GM19099 (cell line): ENCODE measurements around the gene FHIT.

Experiments used
- POLR2A ChIP-seq: IDR thresholded peaks from 3 replicates; pipeline ENCODE4 v1.6.1; 2011; ENCODE audit warnings: low read depth; ENCODE audit not compliant: insufficient read length; ENCODE audit errors: extremely low read depth

Gene FHIT

DNA sequence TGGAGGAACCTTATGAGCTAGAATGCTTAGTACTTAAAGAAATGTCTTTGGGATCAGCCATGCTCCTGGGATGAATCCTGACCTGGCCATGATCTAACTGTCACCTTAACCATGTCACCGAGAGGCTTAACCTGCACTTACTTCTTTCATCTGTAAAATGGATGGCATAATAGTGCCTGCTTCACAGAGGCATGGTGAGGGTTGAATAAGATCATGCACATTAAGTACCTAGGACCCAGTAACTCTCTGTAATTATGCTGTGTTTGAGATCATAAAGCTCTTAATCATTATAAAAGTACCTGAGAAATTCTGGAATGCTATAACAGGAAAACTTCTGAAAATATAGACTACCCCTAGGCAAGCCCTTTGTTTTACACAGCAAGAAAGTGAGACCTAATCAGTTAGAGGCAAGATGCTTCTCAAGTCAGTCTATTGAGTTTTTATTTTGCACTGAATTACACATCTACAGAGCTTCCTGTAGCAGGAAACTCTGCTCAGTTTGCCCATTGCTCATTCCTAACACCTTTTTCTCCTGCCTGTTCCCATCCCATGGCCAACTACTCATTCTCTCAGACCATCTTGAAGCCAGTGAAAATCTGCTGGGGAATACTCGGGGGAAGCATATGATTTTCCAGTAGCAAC, 1185.9 kb downstream of the FHIT start:
- no peak for TF ChIP-seq POLR2A

DNA sequence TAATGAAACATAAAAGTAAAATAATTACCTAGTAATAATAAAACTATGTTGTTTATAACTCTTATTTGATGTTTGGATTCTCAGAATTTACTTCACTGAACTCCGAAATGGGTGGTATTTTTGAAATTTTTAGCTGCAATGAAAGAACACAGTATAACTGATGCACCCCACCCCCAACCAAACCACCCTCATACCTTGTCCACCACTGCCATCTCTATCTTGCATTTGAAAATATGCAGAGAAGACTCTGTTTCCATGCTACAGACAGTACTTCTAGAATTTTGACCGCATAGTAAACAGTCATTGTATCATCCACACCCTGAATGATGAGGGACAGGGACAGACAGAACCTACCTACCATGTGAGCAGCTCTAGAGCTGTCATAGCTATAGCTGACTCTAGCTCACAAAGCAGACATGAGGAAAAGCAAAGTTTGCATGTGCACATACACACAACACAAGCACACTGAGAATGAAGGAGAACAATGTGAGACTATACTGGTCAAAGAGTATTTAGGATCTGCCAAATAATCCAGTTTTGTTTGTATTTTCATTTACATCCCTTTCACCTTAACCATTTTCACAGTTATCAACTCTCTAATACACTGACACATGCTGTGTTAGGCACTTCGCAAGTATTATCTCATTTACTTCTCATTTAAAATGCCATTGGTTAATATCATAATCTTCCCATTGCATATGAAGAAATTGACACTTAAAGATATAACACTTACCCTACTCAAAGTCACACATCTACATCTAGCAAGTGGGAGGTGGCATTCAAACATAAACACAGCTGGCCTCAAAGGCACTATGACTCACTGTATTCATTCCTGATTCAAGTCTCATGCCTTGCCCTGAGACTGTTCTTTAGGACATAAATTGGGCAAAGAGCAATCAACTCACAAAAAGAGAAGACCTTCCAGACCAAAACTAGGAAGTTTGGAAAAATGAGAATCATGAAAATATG, 1186.8 kb downstream of the FHIT start:
- TF ChIP-seq POLR2A, result no peak

DNA sequence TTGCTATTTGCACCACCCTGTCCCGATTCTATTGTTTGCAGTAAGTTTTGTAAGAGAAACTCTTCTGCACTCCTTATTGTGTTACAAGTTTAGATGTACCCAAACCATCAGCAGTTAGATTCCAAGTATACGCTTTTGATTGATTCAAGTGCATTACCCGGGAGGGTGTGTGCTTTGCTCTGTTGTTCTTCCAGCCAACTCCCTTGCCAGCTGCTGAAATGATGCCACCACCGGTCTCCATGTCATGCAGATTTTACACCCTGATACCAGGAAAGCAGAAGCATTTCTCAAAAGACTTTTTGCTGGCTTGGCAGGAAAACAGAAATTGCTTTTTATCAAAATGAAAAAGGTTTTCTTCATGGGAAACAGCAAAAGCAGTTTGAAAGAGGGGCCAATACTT, 1194.8 kb downstream of the FHIT start:
- no peak for TF ChIP-seq POLR2A

DNA sequence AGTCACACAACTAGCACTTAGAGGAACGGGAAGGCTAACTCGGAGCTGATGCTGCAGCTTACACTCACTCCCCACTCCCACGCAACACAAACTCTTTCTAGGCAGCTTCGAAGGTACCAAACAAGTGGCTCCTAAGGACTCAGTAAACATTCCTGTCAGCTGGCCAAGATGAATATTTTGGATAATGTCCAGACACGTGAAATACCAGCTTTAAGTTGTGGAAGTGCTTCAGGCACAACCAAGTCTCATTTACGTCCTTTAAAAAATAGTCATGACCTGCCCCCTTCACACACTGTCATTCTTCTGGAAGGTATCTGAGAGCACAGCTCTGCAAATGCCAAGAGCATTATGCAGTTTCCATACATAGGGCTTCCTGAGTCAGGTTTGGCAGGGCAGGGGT, 1195.5 kb downstream of the FHIT start:
- no peak for TF ChIP-seq POLR2A

DNA sequence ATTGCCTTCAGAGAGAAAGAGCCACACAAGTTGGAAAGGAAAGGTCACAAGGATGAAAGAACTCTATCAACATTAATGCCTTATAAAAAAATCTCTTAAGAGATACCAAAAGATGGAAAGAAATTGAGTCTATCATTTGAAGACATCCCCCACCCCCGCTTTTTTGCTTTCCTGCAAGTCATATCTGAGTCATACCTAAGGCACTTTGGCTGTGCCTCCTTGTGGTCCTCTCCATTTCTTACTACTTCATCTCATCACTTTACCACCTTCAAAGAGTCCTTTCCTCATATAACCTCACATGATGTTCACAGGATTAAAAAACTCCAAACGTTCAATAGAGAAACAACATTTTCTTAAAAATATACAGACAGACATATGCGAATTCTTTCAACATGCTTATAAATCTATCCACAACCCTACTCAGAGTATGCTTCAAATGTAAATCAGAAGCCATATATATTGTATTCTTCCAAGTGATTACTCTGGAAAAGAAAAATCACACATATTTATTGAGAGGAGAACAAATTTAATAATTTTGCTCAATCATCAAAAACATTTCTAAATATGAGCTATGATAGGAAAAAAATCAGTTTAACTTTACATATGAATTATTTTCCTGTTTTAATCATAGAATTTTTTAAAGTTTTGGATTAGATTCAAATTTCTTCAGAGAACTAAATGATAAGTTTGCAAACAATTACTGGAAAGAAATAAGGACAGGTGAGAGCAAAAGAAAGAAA, 1197.6 kb downstream of the FHIT start:
- TF ChIP-seq POLR2A, result no peak

DNA sequence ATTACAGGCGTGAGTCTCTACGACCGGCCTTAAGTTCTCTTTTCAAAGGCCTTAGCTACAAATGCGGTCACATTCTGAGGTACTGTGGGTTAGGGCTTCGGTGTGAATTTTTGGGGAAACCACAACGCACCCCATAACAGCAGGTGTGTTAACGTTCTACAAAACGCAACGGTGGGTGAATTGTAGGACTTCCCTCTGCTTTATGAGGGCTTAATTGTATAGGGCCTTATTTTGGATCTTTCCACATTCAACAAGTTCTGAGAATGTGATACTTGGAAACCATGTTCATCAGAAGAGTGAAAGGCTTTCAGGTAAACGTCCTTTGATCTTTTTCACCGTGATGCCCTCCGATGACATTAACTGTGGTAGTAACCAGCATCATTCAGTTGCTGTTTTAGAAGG, 1202.8 kb downstream of the FHIT start:
- no peak for TF ChIP-seq POLR2A

DNA sequence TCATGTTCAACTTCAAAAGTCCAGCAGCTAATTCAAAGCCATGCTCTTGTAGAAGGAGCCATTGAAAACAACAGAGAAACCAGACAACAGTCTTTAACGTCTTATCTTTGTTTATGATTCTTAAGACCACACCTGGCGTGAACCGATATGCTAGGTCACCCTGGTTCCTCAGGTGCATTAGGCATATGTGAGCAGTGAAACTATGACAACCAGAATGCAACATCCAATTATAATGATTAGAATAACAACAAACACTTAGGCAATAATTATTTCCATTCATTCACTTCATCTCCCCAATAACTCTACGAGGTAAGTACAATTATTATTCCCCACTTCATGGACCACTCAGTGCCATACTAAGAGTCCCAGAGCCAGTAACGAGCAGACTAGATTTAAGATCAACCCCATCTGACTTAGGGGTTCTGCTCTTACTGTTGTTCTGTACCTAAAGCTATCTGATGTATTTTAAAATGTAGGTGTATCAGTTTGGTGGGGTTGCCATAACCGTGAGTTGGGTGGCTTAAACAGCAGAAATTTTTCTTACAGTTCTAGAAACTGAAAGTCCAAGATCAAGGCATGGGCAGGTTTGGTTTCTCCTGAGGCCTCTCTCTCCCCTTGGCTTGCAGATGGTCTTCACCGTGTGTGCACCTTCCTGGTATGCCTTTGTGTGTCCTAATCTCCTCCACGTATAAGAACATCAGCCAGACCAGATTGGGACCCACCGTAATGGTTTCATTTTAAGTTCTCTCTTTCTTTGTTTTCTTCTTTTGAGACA, 1203.6 kb downstream of the FHIT start:
- TF ChIP-seq POLR2A, result no peak

DNA sequence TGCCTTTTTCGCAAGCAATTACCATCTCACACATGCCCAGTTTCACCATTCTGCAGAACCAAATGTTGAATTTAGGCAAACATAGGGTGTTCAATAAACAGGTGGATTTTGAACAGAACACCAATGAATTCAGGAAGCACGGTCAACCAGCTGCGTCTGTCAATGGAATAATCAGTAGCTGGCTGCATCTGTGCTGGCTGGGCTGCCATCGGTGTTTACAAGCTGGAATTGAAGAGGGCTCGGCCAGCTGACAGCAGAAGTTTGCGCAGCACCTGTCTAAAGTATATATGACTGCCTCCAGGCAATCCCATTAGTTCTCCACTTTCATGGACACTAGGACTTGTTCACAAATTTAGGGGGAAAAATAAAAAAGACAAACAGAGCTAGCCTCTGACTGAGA, 1205.0 kb downstream of the FHIT start:
- TF ChIP-seq POLR2A, result no peak

DNA sequence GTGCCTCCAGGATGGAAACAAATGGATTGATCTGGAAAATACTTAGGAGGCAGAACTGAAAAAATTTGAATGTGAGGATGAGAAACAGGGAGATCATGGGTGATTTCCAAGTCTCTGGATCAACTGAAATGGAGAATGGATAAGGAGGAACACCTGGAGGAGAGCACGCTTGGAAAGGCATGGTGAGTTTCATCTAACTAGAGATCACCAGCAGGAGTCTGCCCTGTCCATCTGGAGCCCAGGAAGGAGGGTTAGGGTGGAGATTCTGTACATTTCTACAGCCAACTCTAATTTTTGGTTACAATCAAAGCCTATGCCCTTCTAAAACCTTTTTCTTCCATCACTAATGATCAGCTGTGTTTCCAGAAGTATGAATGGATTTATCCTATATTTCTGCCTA, 1205.6 kb downstream of the FHIT start:
- no peak for TF ChIP-seq POLR2A

DNA sequence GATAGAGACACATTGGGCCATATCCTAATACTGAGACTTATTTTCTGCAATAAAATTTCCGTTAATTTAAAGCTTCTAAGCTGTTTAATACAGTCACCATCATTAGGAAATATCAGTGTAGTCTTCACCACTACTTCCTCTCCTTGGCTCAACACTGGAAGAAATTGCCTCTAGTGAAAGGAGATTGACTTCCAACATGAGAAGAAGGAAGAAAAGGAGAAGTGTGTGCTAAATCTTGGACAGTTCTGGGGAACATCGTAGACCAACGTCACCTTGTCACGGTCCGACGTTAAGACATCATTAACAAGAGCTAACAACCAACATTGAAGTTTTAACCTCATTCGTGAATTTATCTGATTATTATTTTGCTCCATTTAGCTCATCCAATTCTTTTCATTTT, 1214.4 kb downstream of the FHIT start:
- TF ChIP-seq POLR2A, result no peak

DNA sequence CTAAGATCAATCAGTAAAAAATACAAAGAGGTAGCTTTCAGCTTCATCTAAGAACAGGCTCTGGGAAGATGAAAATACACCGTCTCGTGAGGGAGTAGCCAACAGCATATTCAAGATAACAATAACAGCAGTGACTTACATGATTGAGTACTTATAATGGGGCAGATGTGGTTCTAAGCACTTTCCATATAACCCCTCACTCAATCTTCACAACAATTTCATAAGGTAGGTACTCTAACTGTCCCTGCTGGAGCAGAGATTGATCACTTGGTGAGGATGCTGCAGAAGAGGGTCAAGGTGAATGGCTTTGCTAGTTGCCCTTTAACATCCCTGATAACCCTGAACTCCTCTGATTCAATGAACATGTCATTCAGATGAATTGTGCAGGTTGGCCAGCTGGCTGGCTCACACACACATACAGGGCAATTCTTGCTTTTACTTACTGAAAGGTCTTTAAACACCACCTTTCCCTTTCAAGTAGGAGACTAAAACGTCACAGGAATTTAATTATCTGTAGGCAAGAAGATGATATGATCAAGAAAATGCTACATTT, 1217.3 kb downstream of the FHIT start:
- no peak for TF ChIP-seq POLR2A

DNA sequence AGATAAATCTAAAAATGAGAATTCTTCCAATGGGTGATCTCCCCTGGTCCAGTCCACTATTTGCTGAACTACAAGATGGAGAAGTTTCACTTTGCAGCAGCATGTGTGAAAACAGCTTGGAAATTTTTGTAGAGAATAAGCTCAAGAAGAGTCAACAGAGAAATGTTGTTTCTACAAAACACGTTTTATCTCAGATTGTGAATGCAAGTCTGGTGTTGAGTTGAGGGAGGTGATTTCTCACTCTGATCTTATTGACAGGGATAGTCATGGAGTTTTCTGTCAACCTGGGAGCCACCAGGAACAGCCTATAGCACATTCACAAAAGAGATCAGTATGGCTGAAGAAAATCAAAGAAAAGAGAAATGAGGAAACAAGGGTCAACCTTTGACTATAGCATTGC, 1220.3 kb downstream of the FHIT start:
- no peak for TF ChIP-seq POLR2A

DNA sequence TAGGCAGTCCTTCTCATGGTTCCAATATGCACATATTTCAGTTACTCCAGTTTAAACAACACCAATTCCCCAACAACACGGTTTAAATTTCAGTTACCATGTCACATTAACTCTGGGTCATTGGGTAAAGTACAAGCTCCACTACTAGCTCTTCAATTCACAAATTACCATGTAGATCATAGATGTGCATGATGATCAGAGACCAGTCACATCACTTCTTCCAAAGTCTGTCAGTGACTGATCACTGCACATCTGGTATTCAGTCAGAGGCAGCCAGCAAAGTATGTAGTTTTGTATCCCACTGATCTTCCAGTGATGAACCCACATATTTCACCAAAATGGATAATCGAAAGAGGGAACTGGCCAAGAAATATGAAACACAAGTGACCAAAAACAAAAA, 1223.0 kb downstream of the FHIT start:
- no peak for TF ChIP-seq POLR2A

DNA sequence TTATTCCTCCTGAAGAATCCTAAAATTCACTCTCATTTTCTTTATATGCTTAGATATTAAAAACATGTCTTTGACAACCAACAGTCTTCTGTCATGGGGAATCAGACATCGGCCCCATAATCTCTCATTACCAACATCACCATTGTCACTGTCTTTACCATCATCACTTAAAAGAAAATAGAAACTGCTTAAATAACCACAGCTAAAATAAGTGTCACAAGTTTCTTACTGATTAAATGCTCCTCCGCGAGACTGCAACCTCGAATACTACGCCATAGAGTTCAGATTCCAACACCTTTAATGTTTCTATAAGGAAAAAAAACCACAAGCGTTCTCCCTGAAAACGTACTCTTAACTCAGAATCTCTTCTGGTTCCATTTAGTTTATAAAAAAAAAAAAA, 1223.9 kb downstream of the FHIT start:
- TF ChIP-seq POLR2A, result no peak
